ENCODE data around the gene NAV2. TPM values are rescaled to one million over a fixed set of nuclear protein-coding genes. Genes with fewer than 3 reads are reported as not detected.

The NAV2 gene
- polyA plus RNA-seq, 1 donor (not counting 4 experiments of a cell fraction or from before 2014, with no cell fraction given): 4.0 TPM

- TF ChIP-seq CTCF (optimal IDR thresholded peaks at IDR 0.05 in 1 of 3, IDR thresholded peaks at IDR 0.05 in 1 of 3, conservative IDR thresholded peaks at IDR 0.05 in 1 of 3; ENCODE audit: extremely low read depth in 1 of 3, insufficient read depth in 2 of 3, low read length in 3 of 3) (no peak), EZH2 (IDR thresholded peaks at IDR 0.05; ENCODE audit: low read length) (no peak)
- no peak overlapping the region for H3K4me3 ChIP-seq (ENCODE audit: control insufficient read depth in 2 of 3, extremely low read depth in 1 of 3, insufficient read depth in 2 of 3, low read depth in 1 of 3, low read length in 3 of 3)
- H3K9me1 ChIP-seq (ENCODE audit: control insufficient read depth, extremely low read depth, insufficient read depth, low read length): no peaks in the 10 kb centered on the region
- no peak for DNase-seq (ENCODE audit: low read depth, low spot score)
- H3K27me3 ChIP-seq (ENCODE audit: control insufficient read depth, extremely low read depth, insufficient read depth, low read length): no peaks in the 10 kb centered on the region
- H4K20me1 ChIP-seq (ENCODE audit: control insufficient read depth, extremely low read depth, insufficient read depth, low read length): no peaks in the 10 kb centered on the region
- dilution Hi-C loops (cut with MboI; ENCODE audit: extremely low pct_ligation_motif_present, low sequenced_read_pairs): no loop called here
- H3K4me1 ChIP-seq (ENCODE audit: control insufficient read depth, extremely low read depth, insufficient read depth, low read length): peaks cover 17% of the 10 kb centered on the region
- no peak overlapping the region for H2AFZ ChIP-seq (ENCODE audit: control insufficient read depth, low read length)
- H3K4me2 ChIP-seq (ENCODE audit: control insufficient read depth, extremely low read depth, insufficient read depth, low read depth, low read length): no peak overlapping the region
- no peaks in the 10 kb centered on the region for H3K36me3 ChIP-seq (ENCODE audit: control insufficient read depth in 2 of 2, extremely low read depth in 1 of 2, insufficient read depth in 2 of 2, low read length in 2 of 2)
- H3K9me3 ChIP-seq (ENCODE audit: control insufficient read depth, low read depth, low read length): no peaks in the 10 kb centered on the region
- FAIRE-seq: no peak
- H3K9ac ChIP-seq (ENCODE audit: control insufficient read depth, extremely low read depth, insufficient read depth, low read length): no peak overlapping the region
- H3K27ac ChIP-seq (ENCODE audit: control insufficient read depth, insufficient read depth, low read length): no peak overlapping the region
- no peaks in the 10 kb centered on the region for H3K79me2 ChIP-seq (ENCODE audit: control insufficient read depth, insufficient read depth, low read length)
Measured at GRCh38 chr11:19917069-19917468, 204.4 kb downstream of the NAV2 start.

- H3K9ac ChIP-seq (ENCODE audit: control insufficient read depth, extremely low read depth, insufficient read depth, low read length): no peak overlapping the region
- no peak overlapping the region for H3K27ac ChIP-seq (ENCODE audit: control insufficient read depth, insufficient read depth, low read length)
- H3K79me2 ChIP-seq (ENCODE audit: control insufficient read depth, insufficient read depth, low read length): no peaks in the 10 kb centered on the region
- TF ChIP-seq EZH2 (IDR thresholded peaks at IDR 0.05; ENCODE audit: low read length) (no peak), CTCF (optimal IDR thresholded peaks at IDR 0.05 in 1 of 3, IDR thresholded peaks at IDR 0.05 in 1 of 3, conservative IDR thresholded peaks at IDR 0.05 in 1 of 3; ENCODE audit: extremely low read depth in 1 of 3, insufficient read depth in 2 of 3, low read length in 3 of 3) (no peak)
- H3K4me2 ChIP-seq (ENCODE audit: control insufficient read depth, extremely low read depth, insufficient read depth, low read depth, low read length): peak overlapping the region; percentile 67
- H3K4me1 ChIP-seq (ENCODE audit: control insufficient read depth, extremely low read depth, insufficient read depth, low read length): peaks cover 17% of the 10 kb centered on the region
- no peaks in the 10 kb centered on the region for H3K9me3 ChIP-seq (ENCODE audit: control insufficient read depth, low read depth, low read length)
- H4K20me1 ChIP-seq (ENCODE audit: control insufficient read depth, extremely low read depth, insufficient read depth, low read length): no peaks in the 10 kb centered on the region
- H2AFZ ChIP-seq (ENCODE audit: control insufficient read depth, low read length): no peak overlapping the region
- DNase-seq (ENCODE audit: low read depth, low spot score) (no peak), FAIRE-seq (no peak)
- H3K27me3 ChIP-seq (ENCODE audit: control insufficient read depth, extremely low read depth, insufficient read depth, low read length): no peaks in the 10 kb centered on the region
- H3K9me1 ChIP-seq (ENCODE audit: control insufficient read depth, extremely low read depth, insufficient read depth, low read length): no peaks in the 10 kb centered on the region
- dilution Hi-C loops (cut with MboI; ENCODE audit: extremely low pct_ligation_motif_present, low sequenced_read_pairs): no loop called here
- H3K36me3 ChIP-seq (ENCODE audit: control insufficient read depth in 2 of 2, extremely low read depth in 1 of 2, insufficient read depth in 2 of 2, low read length in 2 of 2): no peaks in the 10 kb centered on the region
- H3K4me3 ChIP-seq (ENCODE audit: control insufficient read depth in 2 of 3, extremely low read depth in 1 of 3, insufficient read depth in 2 of 3, low read depth in 1 of 3, low read length in 3 of 3): no peak overlapping the region
Measured at GRCh38 chr11:19918302-19919049, 205.8 kb downstream of the NAV2 start.
